NCI-H2171 treated with DMSO at 0.1 percent for 48 hours (cell line): Measurements from ENCODE around the gene DNMT3A.

ENCODE experiments used
- DNase-seq: peaks from one replicate; lab custom pipeline; 2025; lab: John Stamatoyannopoulos, UW

Gene DNMT3A

DNA sequence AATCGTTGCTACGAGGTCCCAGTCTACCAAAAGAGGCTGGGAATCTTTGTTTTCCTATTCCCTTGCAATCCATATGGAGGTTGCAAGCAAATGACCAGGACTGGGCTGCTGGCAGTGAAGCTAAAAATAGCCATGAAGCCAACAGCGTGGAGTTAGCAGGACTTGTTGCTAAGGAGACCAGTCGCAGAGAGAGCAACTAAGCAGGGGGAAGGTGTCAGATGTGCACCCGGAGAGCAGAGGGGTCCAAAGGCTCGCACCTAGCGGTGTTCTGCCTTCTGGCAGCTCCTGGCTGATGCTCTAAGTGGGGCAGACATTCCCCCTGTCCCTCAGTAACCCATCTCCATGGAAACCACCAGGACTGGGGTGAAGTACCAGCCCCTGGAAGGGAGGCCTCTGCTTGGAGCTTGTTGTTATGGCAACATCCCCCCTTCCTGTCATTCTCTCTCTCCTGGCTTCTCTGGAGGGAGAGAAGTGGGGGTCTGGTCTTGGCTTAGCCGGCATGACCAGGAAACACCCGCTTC is 84.6 kb downstream of the DNMT3A start:
- DNase-seq: peak; percentile 55

DNA sequence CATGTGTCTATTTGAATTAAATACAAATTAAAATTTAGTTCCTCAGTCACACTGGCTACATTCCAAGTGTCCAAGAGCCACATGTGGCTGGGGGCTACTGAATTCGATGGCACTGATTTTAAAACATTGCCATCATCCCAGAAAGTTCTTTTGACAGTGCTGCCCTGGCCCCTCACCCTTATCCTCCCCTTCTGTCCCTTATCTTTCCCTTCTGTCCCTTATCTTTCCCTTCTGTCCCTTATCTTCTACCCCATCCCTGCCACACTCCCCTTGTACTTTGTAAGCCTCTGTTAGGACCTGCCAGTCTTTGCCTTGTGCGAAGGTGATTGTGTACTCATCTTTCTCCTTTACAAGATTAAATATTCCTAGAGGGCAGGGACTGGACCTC is 85.2 kb downstream of the DNMT3A start:
- DNase-seq: no peak

DNA sequence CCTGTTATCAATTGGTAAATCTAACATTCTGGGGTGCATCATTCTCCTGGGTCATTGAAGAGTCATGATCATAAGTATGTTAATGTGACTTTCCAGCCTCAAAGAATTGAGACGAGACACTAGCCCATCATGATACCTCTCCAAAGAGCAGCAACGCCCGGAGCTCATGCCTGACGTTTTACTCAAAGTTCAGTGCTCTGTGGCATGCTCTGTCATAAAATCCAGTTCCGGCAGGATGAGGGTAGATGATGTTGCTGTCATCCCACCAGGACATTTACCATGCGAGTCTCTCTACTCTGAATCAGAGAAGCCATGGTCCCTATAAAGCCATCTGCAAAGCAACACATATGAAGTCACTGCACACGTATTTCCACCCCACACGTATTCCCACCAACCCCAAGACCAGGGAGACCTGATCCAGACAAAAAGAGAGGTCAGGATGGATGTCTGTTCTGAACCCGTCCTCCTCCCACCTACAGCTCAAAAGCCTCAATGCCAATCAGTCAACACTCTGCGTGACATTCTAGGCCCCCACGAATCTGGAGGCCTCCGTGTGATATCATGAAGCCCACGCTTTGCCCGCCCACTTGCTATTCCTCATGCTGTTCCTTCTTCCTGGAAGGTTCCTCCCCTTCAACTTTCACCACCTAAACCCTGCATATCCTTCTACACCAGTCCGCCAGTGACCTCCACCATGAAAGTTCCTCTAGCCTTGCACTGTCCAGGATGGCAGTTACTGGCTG is 85.8 kb downstream of the DNMT3A start:
- no peak for DNase-seq

DNA sequence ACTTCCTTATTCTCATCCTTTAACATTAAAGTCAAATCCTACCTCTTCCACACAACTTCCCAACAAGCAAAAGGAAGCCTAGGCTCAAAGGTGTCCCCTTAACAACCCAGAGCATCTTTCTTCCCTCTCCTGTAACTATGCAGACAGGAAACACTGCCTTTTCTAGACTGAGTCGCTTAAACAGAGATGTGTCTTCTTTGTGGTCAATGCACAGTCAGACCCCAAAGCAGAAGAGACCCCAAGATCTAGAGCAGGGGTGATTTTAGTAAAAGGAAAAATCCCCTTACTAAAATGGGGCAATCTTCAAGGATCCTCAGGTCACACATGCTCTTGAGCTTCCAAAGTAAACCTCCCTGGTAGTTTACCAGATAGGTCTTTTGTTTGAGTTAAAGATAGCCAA is 86.8 kb downstream of the DNMT3A start:
- no peak for DNase-seq

DNA sequence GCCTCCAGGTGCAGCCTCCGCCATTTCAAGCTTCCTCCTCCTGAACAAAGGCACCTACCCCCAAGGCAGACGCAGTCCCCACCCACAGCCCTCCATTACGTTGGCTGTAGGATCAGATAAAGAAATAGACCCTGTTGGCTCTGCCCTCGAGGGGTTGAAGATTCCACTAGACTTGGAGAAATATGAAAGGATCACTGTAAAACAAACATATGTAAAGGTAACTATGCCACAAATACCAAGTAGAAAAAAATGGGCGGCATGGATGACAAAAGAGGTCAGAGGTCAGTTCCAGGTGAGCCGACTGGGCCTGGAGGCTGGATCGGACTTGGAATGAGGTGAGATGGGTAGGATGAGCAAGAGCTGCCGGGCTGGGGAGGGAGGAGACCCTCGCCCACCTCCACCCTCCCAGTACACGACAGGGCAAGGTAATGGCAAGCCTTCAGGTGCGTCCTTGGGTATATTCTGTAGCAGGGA is 88.5 kb downstream of the DNMT3A start:
- no peak for DNase-seq

DNA sequence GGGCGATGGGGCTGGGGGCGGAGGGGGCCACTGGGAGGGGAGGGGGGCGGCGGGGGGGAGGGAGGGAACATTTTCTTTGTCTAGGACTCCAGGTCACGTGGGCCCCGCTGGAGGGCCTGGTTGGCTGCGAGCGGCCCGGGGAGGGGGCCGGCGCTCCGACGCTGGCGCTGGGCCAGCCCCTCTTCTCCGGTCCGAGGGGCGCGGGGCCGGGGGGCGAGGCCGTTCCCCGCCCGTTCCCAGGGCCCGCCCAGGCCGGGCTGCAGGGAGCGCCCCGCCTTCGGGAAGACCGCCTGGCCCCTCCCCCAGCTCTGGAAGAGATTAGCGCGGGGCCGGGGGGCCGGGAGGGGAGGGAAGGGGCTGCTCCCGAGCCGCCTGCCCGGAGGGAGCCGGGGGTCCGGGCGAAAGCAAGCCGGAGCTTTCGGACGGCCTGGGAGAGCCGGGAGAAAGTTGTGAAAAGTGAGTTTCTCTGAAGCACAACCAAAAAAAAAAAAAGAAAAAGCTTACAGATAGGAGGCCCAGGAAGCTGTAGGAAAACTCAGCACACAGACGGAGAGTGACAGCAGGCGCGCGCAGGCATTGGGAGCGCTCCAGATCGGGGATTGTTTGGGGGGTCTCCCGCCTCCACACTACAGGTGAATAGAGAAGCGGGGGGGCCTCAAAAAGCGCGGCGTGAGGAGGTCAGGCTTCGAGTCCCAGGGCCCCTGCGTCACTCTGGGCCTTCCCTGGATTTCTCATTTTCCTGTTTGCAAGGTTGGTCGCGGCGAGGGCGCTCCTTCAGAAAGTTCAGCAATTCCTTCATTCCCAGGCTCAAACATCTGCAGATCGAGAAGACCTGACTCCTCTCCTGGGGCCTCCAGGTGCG is 89.2 kb downstream of the DNMT3A start:
- DNase-seq: peak; percentile 97

DNA sequence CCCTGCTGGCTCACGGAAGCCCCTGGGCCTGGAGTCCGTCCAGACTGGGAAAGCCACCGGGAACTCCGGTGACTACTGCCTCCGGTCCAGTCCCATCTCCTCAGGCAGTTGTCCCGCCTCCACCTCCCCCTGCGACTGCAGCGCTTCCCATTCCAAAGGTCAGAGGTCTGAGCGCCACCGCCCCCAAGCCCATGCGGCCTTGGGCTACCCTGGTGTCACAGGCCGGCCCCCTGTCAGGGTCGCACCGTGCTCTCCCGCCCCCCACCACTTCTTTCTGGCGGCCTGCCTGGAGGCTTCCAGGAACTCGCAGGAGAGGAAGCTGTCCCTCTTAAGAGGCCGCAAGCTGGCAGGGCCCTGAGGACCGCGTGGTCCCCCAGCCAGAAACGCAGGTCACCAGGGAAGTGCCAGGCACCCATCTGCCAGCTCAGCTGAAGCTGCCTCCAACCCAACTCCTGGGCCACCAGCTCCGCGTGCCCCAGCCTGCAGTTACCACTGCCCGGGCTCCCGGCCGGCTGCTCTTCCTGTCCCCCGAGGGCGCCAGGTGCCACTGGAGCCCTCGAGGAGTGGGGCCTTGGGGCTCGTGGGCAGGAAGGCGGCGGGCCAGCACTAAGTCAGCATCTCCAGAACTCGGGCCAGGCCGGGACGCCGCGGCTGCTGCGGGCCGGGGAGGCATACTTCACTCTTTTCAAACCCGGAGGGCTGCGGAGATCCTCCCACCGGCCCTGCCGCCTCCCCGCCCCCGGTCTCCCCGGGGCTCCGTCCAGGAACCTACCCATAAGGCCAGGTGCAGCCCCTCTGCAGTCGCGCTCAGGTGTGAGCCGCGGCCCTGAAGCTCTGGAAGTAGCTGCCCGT is 90.1 kb downstream of the DNMT3A start:
- peak; percentile 88 for DNase-seq

DNA sequence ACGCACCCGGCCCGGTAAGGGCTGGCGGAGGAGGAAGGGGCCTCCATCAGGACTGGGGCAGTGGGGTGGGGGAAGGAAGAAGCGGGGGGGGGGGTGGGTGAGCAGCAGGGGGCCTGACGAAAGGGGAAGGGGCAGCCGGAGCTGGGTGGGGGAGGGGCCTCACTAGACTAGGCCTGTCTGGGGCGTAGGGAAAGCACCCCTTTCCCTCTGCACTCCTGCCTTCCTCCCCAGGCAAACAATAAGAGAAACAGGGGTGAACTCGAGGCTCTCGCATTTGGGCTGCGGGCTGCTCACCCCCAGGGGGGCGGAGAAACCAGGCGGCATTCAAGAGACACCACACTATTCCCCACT is 90.7 kb downstream of the DNMT3A start:
- no peak for DNase-seq

DNA sequence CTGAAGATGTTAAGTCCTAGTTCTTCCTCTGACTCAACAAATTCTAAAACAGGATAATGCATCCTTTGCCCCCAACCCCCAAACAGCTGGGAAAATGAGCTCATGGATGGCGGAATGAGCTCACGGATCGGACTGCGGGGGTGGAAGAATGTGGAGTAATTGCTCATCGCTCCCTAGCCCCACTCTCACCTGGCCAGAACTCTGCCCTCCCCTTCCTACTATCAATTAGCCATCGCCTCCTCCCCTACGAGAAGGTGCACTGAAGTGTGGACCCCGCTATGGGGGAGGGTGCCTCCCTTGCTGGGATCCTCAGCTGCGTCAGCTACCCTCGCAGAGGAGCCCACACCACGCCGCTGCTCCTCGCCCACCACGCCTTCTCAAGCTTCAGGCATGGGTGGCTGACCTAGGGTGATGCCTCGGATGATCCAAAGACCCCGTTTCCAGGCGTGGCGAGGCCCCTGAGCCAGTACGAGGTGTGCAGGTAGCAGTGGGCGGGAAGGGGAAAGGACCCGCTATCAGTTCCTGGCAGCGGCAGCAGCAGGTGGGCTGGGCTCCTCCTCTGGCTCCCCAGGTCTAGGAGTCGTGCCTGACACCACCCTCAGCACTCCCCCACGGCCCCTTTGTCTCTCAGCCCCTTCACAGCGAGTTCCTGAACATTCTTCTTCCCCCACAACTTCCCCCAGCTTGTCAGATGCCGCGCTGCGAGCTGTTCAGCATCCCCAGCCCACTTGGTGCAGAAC is 91.2 kb downstream of the DNMT3A start:
- DNase-seq: no peak

DNA sequence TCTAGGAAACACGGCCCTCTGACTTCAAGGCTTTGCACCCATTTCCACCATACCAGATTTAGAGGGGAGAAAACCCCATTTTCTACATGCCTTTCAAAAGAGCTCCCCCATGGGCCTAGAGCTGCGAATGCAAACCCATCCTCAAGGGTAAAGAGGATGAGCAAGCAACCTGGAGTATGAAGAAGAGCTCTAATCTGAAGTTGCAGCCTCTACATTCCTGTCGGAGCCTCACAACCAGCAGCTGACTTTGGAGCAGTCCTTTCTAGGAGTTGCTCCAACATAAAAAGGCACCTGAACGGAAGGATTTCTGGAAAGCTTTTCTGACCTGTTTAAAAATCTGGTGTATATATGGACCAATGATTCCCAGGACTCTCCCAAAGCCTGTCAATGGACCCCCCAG is 91.9 kb downstream of the DNMT3A start:
- no peak for DNase-seq

DNA sequence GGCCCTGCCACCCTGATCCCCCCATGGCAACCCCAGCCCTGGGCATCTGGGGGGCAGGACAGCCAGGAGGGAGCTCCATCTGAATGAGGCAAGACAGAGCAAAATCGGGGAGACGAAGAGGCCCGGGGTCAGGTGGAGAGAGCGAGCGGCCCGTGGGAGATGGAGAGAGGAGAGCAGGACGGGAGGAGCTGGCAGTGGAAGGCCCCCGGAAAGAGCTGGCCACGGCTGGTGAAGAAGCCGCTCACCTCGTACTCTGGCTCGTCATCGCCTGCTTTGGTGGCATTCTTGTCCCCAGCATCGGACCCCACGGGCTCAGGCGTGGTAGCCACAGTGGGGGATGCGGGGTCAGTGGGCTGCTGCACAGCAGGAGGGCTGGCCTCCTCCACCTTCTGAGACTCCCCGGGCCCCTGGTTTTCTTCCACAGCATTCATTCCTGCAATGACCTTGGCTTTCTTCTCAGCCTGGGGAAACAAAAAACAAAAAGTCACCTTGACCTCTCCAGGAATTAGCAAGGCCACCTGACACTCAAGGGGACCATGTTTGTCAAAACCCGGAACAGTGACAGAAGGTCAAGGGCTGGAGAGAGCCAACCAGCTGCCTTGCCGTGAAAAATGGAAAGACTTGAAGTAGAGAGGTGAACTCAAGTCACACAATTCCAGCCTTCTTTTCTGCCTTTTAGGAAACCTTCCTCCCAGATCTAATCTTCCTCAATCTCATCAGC is 93.8 kb downstream of the DNMT3A start:
- no peak for DNase-seq

DNA sequence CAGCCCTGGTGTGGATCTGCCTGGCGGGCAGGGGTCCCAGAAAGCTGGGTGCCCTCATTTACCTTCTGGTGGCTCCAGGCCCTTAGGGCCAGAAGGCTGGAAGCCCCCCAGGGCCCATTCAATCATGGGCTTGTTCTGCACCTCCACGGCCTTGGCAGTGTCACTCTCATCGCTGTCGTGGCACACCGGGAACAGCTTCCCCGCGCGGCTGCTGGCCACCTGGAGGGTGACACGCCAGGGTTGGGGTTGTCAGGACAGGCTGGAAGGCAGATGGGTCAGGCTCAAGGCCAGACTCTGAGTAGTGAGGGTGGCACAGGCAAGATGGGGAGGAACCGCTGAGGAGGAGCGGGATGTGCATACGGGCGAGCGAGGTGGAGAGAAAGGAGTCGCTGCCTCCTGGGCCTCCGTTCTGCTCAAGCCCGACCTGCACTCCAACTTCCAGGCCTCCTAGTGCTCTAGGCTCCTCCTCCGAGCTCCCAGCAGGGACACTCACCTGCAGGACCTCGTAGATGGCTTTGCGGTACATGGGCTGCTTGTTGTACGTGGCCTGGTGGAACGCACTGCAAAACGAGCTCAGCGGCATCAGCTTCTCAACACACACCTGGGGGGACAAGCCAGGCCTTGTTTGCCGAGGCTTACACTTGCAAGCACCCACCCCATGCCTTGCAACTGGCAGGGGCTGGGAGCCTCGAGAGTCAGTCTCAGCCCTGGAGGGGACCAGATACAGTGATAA is 95.0 kb downstream of the DNMT3A start:
- DNase-seq: no peak

DNA sequence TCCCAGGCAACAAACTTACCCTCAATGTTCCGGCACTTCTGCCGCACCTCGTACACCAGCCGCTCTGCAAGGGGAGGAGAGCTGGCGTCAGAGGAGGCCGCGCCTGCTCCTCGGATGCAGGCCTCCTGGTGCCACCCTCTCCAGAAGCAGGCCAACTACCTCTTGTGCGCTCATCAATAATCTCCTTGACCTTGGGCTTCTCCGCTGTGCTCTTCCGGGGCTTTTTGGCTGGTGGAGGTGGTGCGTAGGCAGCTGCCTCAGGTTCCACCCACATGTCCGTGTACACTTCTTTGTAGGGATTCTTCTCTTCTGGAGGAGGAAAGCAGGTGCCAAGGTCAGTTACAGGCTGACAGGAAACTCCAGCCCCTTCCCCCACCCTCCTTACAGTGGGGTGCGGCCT is 95.7 kb downstream of the DNMT3A start:
- DNase-seq: no peak

DNA sequence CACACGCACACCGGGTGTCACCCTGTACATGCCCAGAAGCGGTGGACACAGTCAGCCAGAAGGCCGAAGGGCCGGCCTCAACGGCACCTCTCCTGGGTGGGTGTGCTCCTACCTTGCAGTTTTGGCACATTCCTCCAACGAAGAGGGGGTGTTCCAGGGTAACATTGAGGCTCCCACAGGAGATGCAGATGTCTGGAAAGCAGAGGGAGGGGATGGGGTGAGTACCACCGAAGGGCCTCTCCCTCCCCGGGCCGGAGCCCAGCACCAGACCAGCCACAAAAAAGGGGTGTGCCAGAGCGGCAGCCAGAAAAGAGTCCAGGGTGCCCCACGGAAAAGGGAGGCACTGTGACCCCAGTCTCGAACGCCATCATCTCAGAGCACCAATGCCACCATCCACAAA is 96.6 kb downstream of the DNMT3A start:
- no peak for DNase-seq

DNA sequence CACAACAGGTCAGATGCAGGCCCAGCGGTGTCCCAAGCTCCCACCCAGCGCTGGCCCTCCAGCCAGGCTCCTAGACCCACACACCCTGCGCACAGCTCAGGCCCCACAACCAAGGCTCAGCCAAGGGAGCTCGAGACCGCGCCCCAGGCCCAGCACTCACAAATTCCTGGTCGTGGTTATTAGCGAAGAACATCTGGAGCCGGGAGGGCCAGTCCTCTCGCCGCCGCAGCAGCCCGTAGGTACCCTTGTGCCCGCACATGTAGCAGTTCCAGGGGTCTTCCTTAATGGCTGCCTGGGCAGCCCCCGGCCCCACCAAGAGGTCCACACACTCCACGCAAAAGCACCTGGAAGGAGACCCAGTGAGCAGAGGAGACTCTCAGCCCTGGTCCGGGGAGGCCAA is 97.7 kb downstream of the DNMT3A start:
- no peak for DNase-seq

DNA sequence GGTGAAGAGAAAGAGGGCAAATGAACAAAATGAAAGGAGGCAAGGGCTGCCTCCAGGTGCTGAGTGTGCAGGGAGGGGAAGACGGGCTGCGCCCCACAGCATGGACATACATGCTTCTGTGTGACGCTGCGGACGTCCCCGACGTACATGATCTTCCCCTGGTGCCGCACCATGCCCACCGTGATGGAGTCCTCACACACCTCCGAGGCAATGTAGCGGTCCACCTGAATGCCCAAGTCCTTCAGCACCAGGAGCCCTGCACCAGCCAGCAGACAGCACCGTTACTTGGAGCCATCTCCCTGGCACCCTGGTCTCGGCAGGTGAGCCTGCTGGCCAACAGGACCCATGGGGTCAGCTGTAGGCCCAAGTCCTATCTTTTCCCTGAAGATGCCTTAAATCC is 100.3 kb downstream of the DNMT3A start:
- DNase-seq: no peak

DNA sequence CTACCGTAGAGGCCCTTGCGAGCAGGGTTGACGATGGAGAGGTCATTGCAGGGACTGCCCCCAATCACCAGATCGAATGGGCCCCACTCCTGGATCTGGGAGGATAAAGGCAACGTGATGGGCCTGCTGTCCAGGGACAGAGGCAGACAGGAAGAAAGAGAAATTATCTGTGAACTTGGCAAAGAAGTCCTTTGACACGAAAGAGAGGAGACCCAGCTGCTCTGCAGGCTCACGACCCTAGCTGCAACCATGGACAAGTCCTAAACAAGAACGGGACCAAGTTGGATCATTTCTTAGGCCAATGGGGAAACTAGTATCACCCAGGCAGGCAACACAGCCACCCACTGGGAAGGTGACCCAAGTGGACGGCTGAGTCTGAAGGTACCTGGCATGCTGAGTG is 101.1 kb downstream of the DNMT3A start:
- no peak for DNase-seq

DNA sequence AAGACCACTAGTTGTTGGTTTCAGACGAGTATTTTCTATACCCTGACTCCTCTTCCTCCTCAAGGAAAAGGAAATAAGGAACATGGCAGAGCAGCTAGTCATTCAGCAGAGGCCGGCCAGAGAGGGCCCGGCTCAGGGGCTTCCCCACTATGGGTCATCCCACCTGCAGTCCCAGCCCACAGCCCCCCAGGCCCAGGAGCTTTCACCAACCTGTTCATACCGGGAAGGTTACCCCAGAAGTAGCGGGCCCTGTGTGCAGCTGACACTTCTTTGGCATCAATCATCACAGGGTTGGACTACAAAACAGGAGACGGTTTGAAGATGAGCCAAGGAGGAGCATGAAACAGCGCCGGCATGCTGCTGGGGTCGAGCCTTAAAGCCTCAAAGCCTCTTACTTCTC is 102.8 kb downstream of the DNMT3A start:
- no peak for DNase-seq

DNA sequence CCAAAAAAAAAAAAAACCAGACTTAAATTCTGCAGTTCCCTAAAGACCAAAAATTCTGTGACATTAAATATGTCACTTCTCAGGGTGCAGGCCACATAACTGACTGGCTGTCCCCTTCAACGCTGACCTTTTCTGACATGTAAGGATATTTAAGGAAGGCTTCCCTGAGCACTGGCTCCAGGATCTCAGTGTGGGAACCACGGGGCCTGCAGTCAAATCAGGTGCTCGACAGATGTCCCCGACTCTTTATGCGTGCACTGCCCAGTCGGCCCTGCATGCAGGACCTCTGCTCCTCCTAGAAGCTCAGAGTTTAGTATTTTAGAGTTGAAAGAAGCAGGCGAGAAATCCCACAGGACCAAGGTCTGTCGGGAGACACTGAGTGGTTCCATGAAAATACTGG is 104.0 kb downstream of the DNMT3A start:
- DNase-seq: no peak

DNA sequence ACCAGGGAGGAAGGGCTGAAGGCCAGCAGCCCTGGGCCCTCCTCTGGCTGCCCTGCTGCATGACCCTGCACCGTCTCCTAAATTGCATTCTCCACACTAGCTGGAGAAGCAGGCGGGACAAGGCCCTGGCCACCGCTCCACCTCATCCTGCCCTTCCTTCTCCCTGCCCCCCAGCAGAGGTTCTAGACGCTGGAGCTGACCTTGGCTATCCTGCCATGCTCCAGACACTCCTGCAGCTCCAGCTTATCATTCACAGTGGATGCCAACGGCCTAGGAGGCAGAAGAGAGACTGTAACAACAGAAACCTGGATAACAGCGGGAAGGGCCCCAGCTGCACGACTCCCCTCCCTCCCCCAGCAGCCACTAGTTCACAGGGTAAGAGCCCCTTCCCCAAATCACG is 105.0 kb downstream of the DNMT3A start:
- DNase-seq: no peak
